CD4-positive, alpha-beta memory T cell (primary cell): ENCODE results near the gene ANKRD17. TPM values are rescaled to one million over a fixed set of nuclear protein-coding genes. Genes with fewer than 3 reads are reported as not detected.

Experiments
- CTCF ChIA-PET: fragments of 350-600 bp; sonication (Branson Sonifier 250); formaldehyde crosslinking; loops from one replicate; lab custom pipeline; 2021; ENCODE audit warnings: inconsistent platforms; ENCODE audit not compliant: partially characterized antibody; lab: Charles Lee
- POLR2A ChIA-PET: fragments of 350-600 bp; sonication (Branson Sonifier 250); formaldehyde crosslinking; loops from one replicate; lab custom pipeline; 2021; ENCODE audit not compliant: partially characterized antibody; lab: Charles Lee
- DNase-seq, 5 donors: peaks; one replicate each; pipeline versions ENCODE4 v3.0.0 to v3.0.0-alpha.2; 2020 to 2022; ENCODE audit warnings: mixed read lengths in 1 of 5
- H3K27ac ChIP-seq: one replicate; pipeline ENCODE4 v1.7.0; 2013; ENCODE audit warnings: low read depth, low read length
- H3K27me3 ChIP-seq: 2 replicates; pipeline ENCODE4 v1.7.0; 2013; ENCODE audit warnings: mild to moderate bottlenecking, low read length, moderate library complexity; ENCODE audit not compliant: insufficient read depth
- H3K36me3 ChIP-seq: 2 replicates; pipeline ENCODE4 v1.7.0; 2013; ENCODE audit warnings: mild to moderate bottlenecking, low read length, moderate library complexity; ENCODE audit not compliant: insufficient read depth
- H3K4me1 ChIP-seq: 2 replicates; pipeline ENCODE4 v1.7.0; 2013; ENCODE audit warnings: mild to moderate bottlenecking, low read length, moderate library complexity; ENCODE audit not compliant: insufficient read depth
- H3K4me3 ChIP-seq, 2 donors: one replicate each; pipeline ENCODE4 v1.7.0; 2013; ENCODE audit warnings: low read length in 2 of 2, mild to moderate bottlenecking in 1 of 2
- H3K9me3 ChIP-seq, 2 donors: one replicate each; pipeline ENCODE4 v1.7.0; 2013; ENCODE audit warnings: low read length in 2 of 2, control low read depth in 1 of 2; ENCODE audit not compliant: control insufficient read depth in 1 of 2
- H3K27ac Mint-ChIP-seq, 7 donors: one replicate each; pipeline ENCODE4 v1.8.0; 2020 to 2021; ENCODE audit warnings: mixed read lengths in 7 of 7, mild to moderate bottlenecking in 6 of 7, inconsistent platforms in 3 of 7, moderate library complexity in 3 of 7
- H3K27me3 Mint-ChIP-seq, 2 donors: one replicate each; pipeline ENCODE4 v1.8.0; 2020 to 2021; ENCODE audit warnings: mixed read lengths in 2 of 2
- H3K36me3 Mint-ChIP-seq, 2 donors: one replicate each; pipeline ENCODE4 v1.8.0; 2020 to 2021; ENCODE audit warnings: mixed read lengths in 2 of 2, inconsistent platforms in 1 of 2, mild to moderate bottlenecking in 1 of 2
- H3K4me1 Mint-ChIP-seq, 4 donors: one replicate each; pipeline ENCODE4 v1.8.0; 2020 to 2021; ENCODE audit warnings: mixed read lengths in 4 of 4, mild to moderate bottlenecking in 1 of 4
- H3K4me3 Mint-ChIP-seq, 8 donors: one replicate each; pipeline ENCODE4 v1.8.0; 2020 to 2021; ENCODE audit warnings: mixed read lengths in 8 of 8, mild to moderate bottlenecking in 7 of 8, moderate library complexity in 6 of 8, inconsistent platforms in 3 of 8
- H3K9me3 Mint-ChIP-seq, 8 donors: one replicate each; pipeline ENCODE4 v1.8.0; 2020 to 2021; ENCODE audit warnings: mixed read lengths in 8 of 8, mild to moderate bottlenecking in 5 of 8, inconsistent platforms in 3 of 8, moderate library complexity in 1 of 8
- intact Hi-C: fragments of 100-400 bp; cut with micrococcal nuclease; formaldehyde crosslinking; loops from one replicate; pipeline ENCODE4 v1.15.1; 2023
- polyA plus RNA-seq, 2 donors: library from polyadenylated mRNA; unstranded; fragments of 300-500 nt; fragmentation: Illumina TruSeq; gene quantifications; one replicate each; pipeline ENCODE4 v1.2.3, GENCODE V29; 2021
- total RNA-seq, 2 experiments: library from RNA; stranded (reverse); gene quantifications; one replicate each; pipeline ENCODE4 v1.2.3, GENCODE V29; 2021

The ANKRD17 gene
- total and polyA plus RNA-seq, 4 experiments from 2014 or later = 7.9 to 58.7 (median 37.1) TPM

GRCh38 chr4:73034896-73035295 lies 223.7 kb downstream of the ANKRD17 start:
- H3K36me3 Mint-ChIP-seq = no peaks in the 10 kb centered on the region
- H3K27me3 Mint-ChIP-seq = peaks cover 3 to 4% of the 10 kb centered on the region in 2 donors
- CTCF ChIA-PET = no interaction called here
- Histone ChIP-seq H3K36me3 (no peaks in the 10 kb centered on the region), H3K27me3 (no peaks in the 10 kb centered on the region), H3K9me3 (no peaks in the 10 kb centered on the region), H3K4me1 (no peaks in the 10 kb centered on the region), H3K27ac (no peak overlapping the region), H3K4me3 (no peak overlapping the region)
- POLR2A ChIA-PET = no interaction called here
- DNase-seq = no peak
- intact Hi-C loops = no loop called here
- H3K9me3 Mint-ChIP-seq = peaks cover 0 to 2% (median 0%) of the 10 kb centered on the region in 8 donors
- no peak overlapping the region for H3K4me3 Mint-ChIP-seq
- H3K27ac Mint-ChIP-seq = no peak overlapping the region
- H3K4me1 Mint-ChIP-seq = peaks cover 0 to 11% (median 3%) of the 10 kb centered on the region in 4 donors

GRCh38 chr4:73028621-73029020 lies 230.0 kb downstream of the ANKRD17 start:
- no peaks in the 10 kb centered on the region for H3K36me3 Mint-ChIP-seq
- no peak overlapping the region for H3K4me3 ChIP-seq
- ChIA-PET POLR2A (no interaction called here), CTCF (no interaction called here)
- H3K4me1 ChIP-seq = no peaks in the 10 kb centered on the region
- DNase-seq = no peak
- H3K4me1 Mint-ChIP-seq = peaks cover 0 to 2% (median under 1%) of the 10 kb centered on the region in 4 donors
- H3K27me3 ChIP-seq = no peaks in the 10 kb centered on the region
- H3K9me3 Mint-ChIP-seq = no peaks in the 10 kb centered on the region
- peaks cover 0 to 3% of the 10 kb centered on the region in 2 donors for H3K27me3 Mint-ChIP-seq
- no peak overlapping the region for H3K27ac Mint-ChIP-seq
- H3K4me3 Mint-ChIP-seq = no peak overlapping the region
- intact Hi-C loops = no loop called here
- no peak overlapping the region for H3K27ac ChIP-seq
- H3K9me3 ChIP-seq = no peaks in the 10 kb centered on the region
- H3K36me3 ChIP-seq = no peaks in the 10 kb centered on the region

Other genes starting within 250 kb of the ANKRD17 start
- gene COX18, start 189.1 kb downstream of the ANKRD17 start, total RNA-seq = 10 to 100 TPM; 14.4 to 14.6 TPM
- 1 to 10 TPM; 4.4 to 5.3 TPM for gene COX18, start 189.1 kb downstream of the ANKRD17 start, polyA plus RNA-seq
- gene ALB, start 145.5 kb upstream of the ANKRD17 start, total RNA-seq = not detected
- not detected for gene ALB, start 145.5 kb upstream of the ANKRD17 start, polyA plus RNA-seq
- gene AFP, start 177.4 kb upstream of the ANKRD17 start, total RNA-seq = not detected
- not detected for gene AFP, start 177.4 kb upstream of the ANKRD17 start, polyA plus RNA-seq
- gene AFM, start 222.9 kb upstream of the ANKRD17 start, total RNA-seq = not detected
- gene AFM, start 222.9 kb upstream of the ANKRD17 start, polyA plus RNA-seq = not detected